HT-29 (cell line): ENCODE measurements around the gene JADE2. TPM values are rescaled to one million over a fixed set of nuclear protein-coding genes. Genes with fewer than 3 reads are reported as not detected.
"Not testable (repeated sequence)": the region's sequence is repeated elsewhere in the genome, so short reads cannot be mapped to it uniquely, and the experiment has no call there.

Source experiments
- DNase-seq: peaks from one replicate; pipeline ENCODE4 v3.0.0-alpha.2; 2015; ENCODE audit warnings: low spot score
- total RNA-seq: library from RNA; depleted of rRNA; stranded (reverse); fragments of >200 nt; shearing (Covaris generic); gene quantifications from 2 replicates; pipeline ENCODE4 v1.2.3, GENCODE V29; 2014

JADE2 gene
- total RNA-seq, 1 experiment from 2014 or later: 47.6 TPM

GRCh38 chr5:134507452-134507851, 18.0 kb upstream of the JADE2 start:
- peak; percentile 26 for DNase-seq

GRCh38 chr5:134508521-134509195, 16.8 kb upstream of the JADE2 start:
- no peak for DNase-seq

- DNase-seq: peak; percentile 91
Observed at GRCh38 chr5:134509308-134510040, 16.0 kb upstream of the JADE2 start.

GRCh38 chr5:134510970-134511795, 14.3 kb upstream of the JADE2 start:
- DNase-seq: peak; percentile 90

- peak; percentile 82 for DNase-seq
Observed at GRCh38 chr5:134511796-134512660, 13.4 kb upstream of the JADE2 start.

GRCh38 chr5:134512661-134512999, 12.8 kb upstream of the JADE2 start:
- no peak for DNase-seq

DNA sequence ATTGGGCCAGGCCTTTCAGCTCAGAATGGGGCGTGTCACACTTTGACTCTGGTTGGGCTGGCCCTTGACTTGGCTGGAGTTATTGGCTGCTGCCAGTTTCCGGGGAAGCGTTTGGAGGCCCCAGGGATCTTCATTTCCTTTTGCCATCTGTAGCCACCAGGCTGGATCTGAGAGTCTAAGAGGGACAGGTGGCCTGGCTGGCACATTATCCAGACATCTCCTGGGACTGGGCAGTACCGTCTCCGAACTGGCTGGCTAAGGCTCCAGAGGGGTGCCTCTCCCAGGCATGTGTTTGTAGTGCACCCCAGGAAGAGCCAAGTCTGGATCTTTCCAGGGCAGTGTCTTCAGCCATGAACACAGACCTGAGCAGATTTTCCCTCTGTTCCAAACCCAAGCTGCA, 9.7 kb upstream of the JADE2 start:
- DNase-seq: no peak

GRCh38 chr5:134516984-134517383, 8.5 kb upstream of the JADE2 start:
- not testable (repeated sequence) for DNase-seq

GRCh38 chr5:134517553-134517952, 7.9 kb upstream of the JADE2 start:
- DNase-seq: no peak

- DNase-seq: no peak
Observed at GRCh38 chr5:134519989-134520388, 5.5 kb upstream of the JADE2 start.

DNA sequence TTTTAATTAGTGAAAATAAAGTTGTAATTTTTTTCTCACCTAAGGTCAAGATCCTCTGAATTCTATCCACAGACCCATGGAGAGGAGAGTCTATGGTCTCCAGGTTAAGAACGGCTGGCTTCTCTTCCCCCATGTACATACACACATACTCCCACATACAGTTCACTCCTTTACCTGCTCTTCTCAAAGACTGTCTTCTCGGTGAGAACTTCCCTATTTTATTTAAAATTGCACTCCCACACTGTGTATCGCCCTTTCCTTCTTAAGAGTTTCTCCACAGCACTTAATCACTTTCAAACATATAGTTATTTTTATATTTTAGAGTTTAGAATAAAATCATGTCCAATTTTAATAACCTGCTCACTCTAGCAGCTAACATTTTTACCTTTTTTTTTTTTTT, 3.6 kb upstream of the JADE2 start:
- no peak for DNase-seq

DNA sequence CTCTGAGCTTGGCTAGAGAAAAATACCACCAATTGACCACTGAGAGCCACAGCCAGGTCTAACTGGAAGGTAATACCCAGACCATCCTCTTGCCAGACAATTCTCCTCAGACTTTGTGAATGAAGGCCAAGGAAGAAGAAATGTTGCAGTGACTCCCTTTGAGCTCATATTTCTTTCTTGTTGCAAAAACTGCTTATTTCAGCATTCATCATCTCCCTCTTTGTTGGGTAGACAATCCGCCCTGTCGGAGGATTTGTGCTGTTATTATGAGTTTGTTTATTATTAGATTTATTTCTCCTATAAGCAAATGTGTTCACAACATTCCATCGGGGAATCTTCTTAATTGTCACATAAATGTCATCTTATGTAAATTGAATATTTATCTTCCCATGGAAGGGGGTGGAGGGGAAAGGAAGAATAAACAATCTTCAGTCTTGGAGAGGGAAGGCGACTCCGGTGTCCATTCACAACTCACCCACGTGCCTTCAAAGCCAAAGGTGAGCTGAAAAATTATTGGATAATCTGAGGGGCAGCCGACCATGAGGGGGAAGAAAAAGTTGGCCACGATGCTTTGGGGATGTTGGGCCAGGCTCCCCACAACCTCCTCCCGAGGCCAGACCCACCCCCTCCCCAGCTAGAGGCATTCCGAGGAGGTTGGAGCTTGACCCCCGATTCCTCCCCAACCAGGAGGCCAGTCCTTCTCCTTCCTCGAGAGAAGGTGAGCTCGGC, 1.8 kb upstream of the JADE2 start:
- DNase-seq: peak; percentile 35

DNA sequence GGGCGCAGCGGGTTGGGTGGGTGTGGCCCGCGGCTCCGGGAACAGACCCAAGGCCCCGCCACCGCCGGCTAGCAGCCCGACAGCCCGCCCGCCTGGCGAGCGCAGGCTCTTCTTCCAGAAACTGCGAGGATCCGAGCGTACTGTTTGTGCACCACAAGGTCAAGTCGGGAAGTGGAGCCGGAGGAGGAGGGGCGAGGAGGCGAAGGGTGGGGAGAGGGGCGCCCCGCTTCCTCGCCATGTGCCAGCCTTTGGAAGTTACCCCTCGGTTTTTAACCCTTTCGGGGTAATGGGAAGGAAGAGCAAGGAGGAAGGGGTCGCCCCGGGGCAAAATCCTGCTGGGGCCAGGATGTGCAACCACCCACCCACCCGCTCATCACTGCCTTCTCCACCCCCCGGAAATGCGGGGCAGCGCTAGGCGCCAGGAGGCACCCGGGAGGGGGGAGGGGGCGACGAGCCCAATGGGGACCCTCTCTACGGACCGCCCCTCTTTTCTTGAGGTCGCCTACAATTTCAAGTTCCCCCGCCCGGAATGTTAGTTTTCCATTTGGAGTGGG, 1.1 kb upstream of the JADE2 start:
- peak; percentile 83 for DNase-seq

GRCh38 chr5:134525683-134526482, 413 bp downstream of the JADE2 start:
- DNase-seq: peak; percentile 67

- peak; percentile 80 for DNase-seq
Observed at GRCh38 chr5:134526483-134527155, 1.1 kb downstream of the JADE2 start.

DNA sequence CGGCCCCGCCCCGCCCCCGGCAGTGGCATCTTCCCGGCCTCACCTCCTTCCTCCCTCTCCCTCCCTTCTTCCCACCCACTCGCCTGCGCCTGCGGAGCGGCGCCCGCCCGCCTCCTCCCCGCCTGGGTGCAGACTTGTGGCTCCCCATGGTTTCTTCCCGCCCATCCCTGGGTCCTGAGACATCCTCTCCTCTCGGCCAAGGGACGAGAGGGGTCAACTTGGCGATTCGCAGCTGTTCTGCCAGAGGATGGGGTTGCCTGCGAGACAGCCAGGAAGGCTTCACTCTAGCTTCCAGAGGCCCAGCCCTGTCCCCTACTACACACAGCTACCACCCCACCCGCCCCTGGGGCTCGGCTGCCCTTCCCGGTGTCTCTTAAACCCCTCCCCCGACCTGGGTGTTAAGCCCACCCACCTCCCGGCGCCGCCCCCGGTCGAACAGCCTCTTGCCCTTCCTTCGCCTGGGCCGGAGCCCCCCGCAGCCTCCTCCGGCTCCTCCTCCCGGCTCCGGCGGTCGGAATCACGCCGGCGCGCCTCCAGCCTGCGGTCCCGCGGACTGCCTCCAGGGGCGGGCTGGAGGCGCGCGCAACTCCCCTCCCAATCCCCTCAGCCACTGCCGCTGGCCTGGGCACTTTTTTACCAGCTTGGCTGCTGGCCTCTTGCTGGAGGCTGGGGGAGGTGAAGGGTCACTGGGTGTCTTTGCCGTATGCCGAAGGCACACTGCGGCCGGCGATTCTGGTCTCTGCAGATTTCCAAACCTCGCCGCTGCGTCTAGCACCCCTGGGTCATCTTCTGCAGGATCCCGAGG, 1.9 kb downstream of the JADE2 start:
- peak; percentile 81 for DNase-seq

DNA sequence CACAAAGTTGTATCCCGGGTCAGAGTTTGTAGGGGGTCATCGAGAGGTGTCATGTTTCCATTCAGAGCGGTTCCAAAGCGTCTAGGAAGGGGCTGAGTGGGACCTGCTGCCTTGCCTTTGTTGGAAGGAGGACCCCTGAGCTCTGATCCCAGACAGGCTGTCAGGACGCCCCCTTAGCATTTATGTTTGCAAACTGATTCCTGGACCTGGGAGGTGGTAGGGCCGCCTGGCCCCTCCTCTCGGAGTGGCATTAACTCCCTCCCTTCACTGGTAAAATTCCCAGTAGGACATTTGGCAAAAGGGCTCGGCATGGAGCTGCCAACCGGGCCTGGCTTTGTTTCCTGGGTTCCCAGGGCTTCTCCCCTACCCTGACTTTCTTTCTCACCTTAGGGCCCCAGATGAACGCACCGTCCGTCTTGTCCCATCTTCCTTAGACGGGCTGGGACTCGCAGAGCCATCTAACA, 2.5 kb downstream of the JADE2 start:
- DNase-seq: no peak

GRCh38 chr5:134528556-134528955, 3.1 kb downstream of the JADE2 start:
- DNase-seq: no peak
